DND-41 (cell line): ENCODE data around the gene USP7.
"Not testable (repeated sequence)": the region's sequence is repeated elsewhere in the genome, so short reads cannot be mapped to it uniquely, and the experiment has no call there.

Source experiments
- ATAC-seq: fragments of 200-7000 bp; cut with Tn5 transposase; 3 replicates; pipeline ENCODE4 v1.9.1; 2021; ENCODE audit warnings: low read depth; ENCODE audit not compliant: insufficient read depth
- DNase-seq: peaks from one replicate; pipeline ENCODE4 v3.0.0-alpha.2; 2020
- H2AFZ ChIP-seq: 2 replicates; pipeline ENCODE4 v1.6.0; 2012; ENCODE audit warnings: low read depth, low read length
- H3K27ac ChIP-seq: 2 replicates; pipeline ENCODE4 v1.5.1; 2012; ENCODE audit warnings: low read length, inconsistent platforms
- H3K27me3 ChIP-seq: fragments of 200-600 bp; sonication (generic); 2 replicates; pipeline ENCODE4 v1.6.0; 2012; ENCODE audit warnings: low read length, mild to moderate bottlenecking, inconsistent platforms; ENCODE audit not compliant: insufficient read depth, poor library complexity
- H3K36me3 ChIP-seq: 2 replicates; pipeline ENCODE4 v1.5.1; 2012; ENCODE audit warnings: low read length, inconsistent platforms; ENCODE audit not compliant: insufficient read depth
- H3K4me1 ChIP-seq: 2 replicates; pipeline ENCODE4 v1.5.1; 2012; ENCODE audit warnings: mild to moderate bottlenecking, low read length; ENCODE audit not compliant: insufficient read depth
- H3K4me2 ChIP-seq: 2 replicates; pipeline ENCODE4 v1.6.0; 2012; ENCODE audit warnings: mild to moderate bottlenecking, moderate library complexity, low read length, inconsistent platforms; ENCODE audit not compliant: insufficient read depth
- H3K4me3 ChIP-seq, 2 experiments: fragments of 200-600 bp in 1 of 2; shearing (Covaris generic) in 1 of 2; 2 replicates each; pipeline ENCODE4 v1.5.1; 2012 to 2016; ENCODE audit warnings: inconsistent platforms in 2 of 2, low read length in 2 of 2, mild to moderate bottlenecking in 2 of 2, low read depth in 1 of 2, moderate library complexity in 1 of 2
- H3K79me2 ChIP-seq: 2 replicates; pipeline ENCODE4 v1.6.0; 2012; ENCODE audit warnings: low read length, inconsistent platforms; ENCODE audit not compliant: insufficient read depth
- H3K9ac ChIP-seq: 2 replicates; pipeline ENCODE4 v1.6.0; 2012; ENCODE audit warnings: low read depth, mild to moderate bottlenecking, inconsistent platforms, low read length, moderate library complexity
- H3K9me3 ChIP-seq: 2 replicates; pipeline ENCODE4 v1.5.1; 2012; ENCODE audit warnings: low read length, moderate library complexity, mild to moderate bottlenecking, inconsistent platforms; ENCODE audit not compliant: insufficient read depth, severe bottlenecking
- H4K20me1 ChIP-seq: 2 replicates; pipeline ENCODE4 v1.6.0; 2012; ENCODE audit warnings: low read length; ENCODE audit not compliant: insufficient read depth
- CTCF ChIP-seq: IDR thresholded peaks from 2 replicates; pipeline ENCODE4 v1.5.1; 2012; ENCODE audit warnings: borderline replicate concordance, low read length, moderate library complexity, mild to moderate bottlenecking; ENCODE audit not compliant: poor library complexity, severe bottlenecking; ENCODE audit errors: extremely low read depth
- EZH2 ChIP-seq: IDR thresholded peaks from 3 replicates; pipeline ENCODE4 v1.6.1; 2012; ENCODE audit warnings: borderline replicate concordance, low read depth, mild to moderate bottlenecking, moderate library complexity, low read length, inconsistent platforms; ENCODE audit not compliant: severe bottlenecking

The USP7 gene

GRCh38 chr16:8975039-8975438 is 11.3 kb upstream of the USP7 start:
- TF ChIP-seq EZH2 (no peak), CTCF (no peak)
- Histone ChIP-seq H3K79me2 (no peaks in the 10 kb centered on the region), H4K20me1 (no peaks in the 10 kb centered on the region), H3K4me2 (no peak overlapping the region), H3K9me3 (peaks cover 2% of the 10 kb centered on the region), H3K27me3 (no peaks in the 10 kb centered on the region), H3K4me3 (no peak overlapping the region), H3K36me3 (no peaks in the 10 kb centered on the region), H2AFZ (no peak overlapping the region), H3K9ac (no peak overlapping the region), H3K27ac (no peak overlapping the region), H3K4me1 (0 out of 2 replicates have a peak, but pooled peaks cover 3% of the 10 kb centered on the region)
- DNase-seq (no peak), ATAC-seq (no peak)

- DNase-seq, result no peak
- ATAC-seq, result no peak
- no peaks in the 10 kb centered on the region for H4K20me1 ChIP-seq
- no peak overlapping the region for H3K9ac ChIP-seq
- H3K9me3 ChIP-seq, result peaks cover 2% of the 10 kb centered on the region
- no peaks in the 10 kb centered on the region for H3K27me3 ChIP-seq
- TF ChIP-seq EZH2 (no peak), CTCF (no peak)
- H3K27ac ChIP-seq, result no peak overlapping the region
- H3K4me1 ChIP-seq, result 0 out of 2 replicates have a peak, but pooled peaks cover 3% of the 10 kb centered on the region
- no peak overlapping the region for H2AFZ ChIP-seq
- H3K79me2 ChIP-seq, result no peaks in the 10 kb centered on the region
- H3K4me2 ChIP-seq, result no peak overlapping the region
- no peaks in the 10 kb centered on the region for H3K36me3 ChIP-seq
- no peak overlapping the region for H3K4me3 ChIP-seq
Observed at GRCh38 chr16:8972843-8973586, 9.3 kb upstream of the USP7 start.

- Histone ChIP-seq H3K4me3 (no peak overlapping the region), H3K27ac (no peak overlapping the region), H3K36me3 (no peaks in the 10 kb centered on the region), H3K9ac (no peak overlapping the region), H2AFZ (no peak overlapping the region), H3K9me3 (no peaks in the 10 kb centered on the region), H3K4me1 (0 out of 2 replicates have a peak, but pooled peaks cover 3% of the 10 kb centered on the region), H4K20me1 (no peaks in the 10 kb centered on the region), H3K79me2 (no peaks in the 10 kb centered on the region), H3K4me2 (no peak overlapping the region), H3K27me3 (no peaks in the 10 kb centered on the region)
- no peak for DNase-seq
- no peak for TF ChIP-seq EZH2
- no peak for TF ChIP-seq CTCF
- ATAC-seq, result no peak
Observed at GRCh38 chr16:8971416-8971815, 7.7 kb upstream of the USP7 start.

GRCh38 chr16:8969202-8969897 is 5.6 kb upstream of the USP7 start:
- not testable (repeated sequence) for H3K36me3 ChIP-seq, H2AFZ ChIP-seq, H3K4me1 ChIP-seq, H4K20me1 ChIP-seq, H3K27me3 ChIP-seq, H3K4me2 ChIP-seq, H3K9ac ChIP-seq, H3K27ac ChIP-seq, ATAC-seq, H3K79me2 ChIP-seq, H3K9me3 ChIP-seq, H3K4me3 ChIP-seq, DNase-seq

GRCh38 chr16:8968054-8968453 is 4.3 kb upstream of the USP7 start:
- not testable (repeated sequence) for H4K20me1 ChIP-seq, H3K27ac ChIP-seq, H3K4me3 ChIP-seq, H3K27me3 ChIP-seq, DNase-seq, H3K4me2 ChIP-seq, H2AFZ ChIP-seq, H3K9ac ChIP-seq, H3K9me3 ChIP-seq, H3K36me3 ChIP-seq, ATAC-seq
- peaks cover 10% of the 10 kb centered on the region for H3K4me1 ChIP-seq
- H3K79me2 ChIP-seq, result peaks cover 10% of the 10 kb centered on the region
